ENCODE results near the gene ATP2B1.

Gene ATP2B1

DNA sequence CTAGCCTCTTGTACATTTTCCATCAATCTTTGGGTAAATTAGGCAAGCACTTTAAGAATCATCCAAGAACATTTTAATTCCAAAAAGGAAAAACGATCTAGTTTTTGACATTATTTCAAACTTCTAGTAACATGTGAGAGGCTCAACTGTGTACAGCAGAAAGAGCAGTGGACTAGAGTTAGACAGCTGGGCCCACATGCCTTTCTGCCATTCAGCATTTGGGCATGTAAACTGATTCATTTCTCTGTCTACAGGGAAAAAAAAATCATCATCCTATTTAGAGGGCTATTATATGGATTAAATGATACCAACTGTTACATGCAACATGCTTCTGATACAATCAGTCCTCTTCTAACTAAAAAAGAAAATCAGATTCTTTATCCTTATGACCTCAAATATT is 17.7 kb downstream of the ATP2B1 start:
- no peak for DNase-seq

DNA sequence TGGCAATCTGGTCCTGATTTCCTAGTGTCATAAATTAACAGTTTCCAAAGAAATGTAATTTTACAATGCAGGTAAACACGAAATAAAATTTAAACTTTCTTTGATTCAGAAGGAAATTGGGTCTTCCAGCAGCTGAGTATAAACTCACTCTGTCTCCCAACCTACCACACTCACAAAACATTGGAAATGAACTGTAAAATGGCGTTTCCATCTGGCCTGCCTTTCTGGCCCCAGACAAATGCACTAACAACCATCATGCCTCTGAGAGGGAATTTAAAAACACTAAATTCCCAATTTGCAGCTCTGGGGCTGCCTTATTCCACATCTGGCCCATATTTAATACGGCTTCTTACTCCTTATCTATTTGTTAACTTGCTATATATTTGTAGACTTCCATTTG is 19.3 kb downstream of the ATP2B1 start:
- DNase-seq: no peak

DNA sequence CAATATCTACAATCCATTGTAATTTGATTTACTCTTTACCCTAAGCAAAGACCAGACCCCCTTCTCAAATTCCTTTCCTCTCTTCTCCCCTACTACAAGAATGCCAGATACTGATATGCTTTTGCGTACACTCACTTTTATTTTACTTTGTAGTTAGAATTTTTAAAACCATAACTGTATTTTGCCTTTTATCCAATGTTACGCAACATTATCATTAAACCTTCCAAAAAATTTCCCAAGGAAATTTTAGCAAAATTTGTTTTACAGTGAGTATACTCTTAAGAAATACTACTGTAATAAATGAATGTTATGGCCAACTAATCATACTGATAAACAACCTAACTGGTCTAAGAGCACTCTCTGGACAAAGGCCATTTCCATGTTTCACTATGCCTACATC is 22.3 kb downstream of the ATP2B1 start:
- DNase-seq: no peak

DNA sequence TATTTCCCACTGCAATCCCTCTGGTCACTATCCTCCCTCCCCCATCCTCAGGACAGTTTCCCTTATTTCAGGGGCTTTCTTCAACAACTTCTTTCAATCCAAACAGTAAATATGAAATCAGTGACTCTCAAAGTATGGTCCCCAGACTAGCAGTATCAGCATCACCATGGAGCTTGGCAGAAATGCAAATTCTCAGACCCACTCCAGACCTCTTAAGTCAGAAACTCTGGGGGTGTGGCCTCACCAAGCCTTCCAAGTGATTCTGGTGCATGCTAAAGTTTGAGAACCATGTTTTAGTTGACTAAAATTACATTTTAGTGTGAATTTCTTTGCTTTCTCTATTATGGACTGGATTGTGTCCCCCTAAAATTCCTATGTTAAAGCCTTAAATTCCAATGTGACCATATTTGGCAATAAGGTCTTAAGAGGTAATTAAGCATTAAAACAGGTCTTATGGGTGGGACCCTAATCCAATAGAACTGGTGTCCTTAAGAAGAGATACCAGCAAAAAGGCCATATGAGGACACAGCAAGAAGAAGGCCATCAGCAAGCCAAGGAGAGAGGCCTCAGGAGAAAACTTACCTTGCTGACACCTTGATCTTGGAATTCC is 23.2 kb downstream of the ATP2B1 start:
- no peak for DNase-seq

- no peak for DNase-seq
Observed at GRCh38 chr12:89684136-89684535, 24.5 kb downstream of the ATP2B1 start.

GRCh38 chr12:89682284-89682683 is 26.4 kb downstream of the ATP2B1 start:
- DNase-seq: no peak

DNA sequence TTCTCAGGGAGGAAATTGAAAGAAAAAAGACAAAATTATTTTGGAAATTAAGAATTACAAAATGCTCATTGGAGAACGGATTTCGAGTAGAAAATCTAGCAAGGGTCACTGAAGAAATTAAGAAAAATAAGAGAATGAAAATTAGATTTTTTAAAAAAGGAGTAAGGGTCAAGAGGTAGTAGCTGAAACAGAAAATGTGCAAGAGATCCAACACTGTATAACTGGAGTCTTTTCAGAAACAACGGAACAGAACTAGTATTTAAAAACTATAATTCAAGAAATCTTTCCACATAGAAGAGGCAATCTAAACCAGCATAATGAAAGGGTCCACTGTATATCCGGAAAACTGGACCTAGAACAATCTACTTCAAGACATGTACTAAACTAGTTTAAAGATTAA is 28.2 kb downstream of the ATP2B1 start:
- DNase-seq: no peak

- no peak for DNase-seq
Observed at GRCh38 chr12:89679631-89680030, 29.0 kb downstream of the ATP2B1 start.

- DNase-seq: no peak
Observed at GRCh38 chr12:89678225-89678624, 30.4 kb downstream of the ATP2B1 start.

- DNase-seq: no peak
Observed at GRCh38 chr12:89676930-89677329, 31.7 kb downstream of the ATP2B1 start.

- DNase-seq: peak; percentile 61
Observed at GRCh38 chr12:89674326-89674942, 34.2 kb downstream of the ATP2B1 start.

DNA sequence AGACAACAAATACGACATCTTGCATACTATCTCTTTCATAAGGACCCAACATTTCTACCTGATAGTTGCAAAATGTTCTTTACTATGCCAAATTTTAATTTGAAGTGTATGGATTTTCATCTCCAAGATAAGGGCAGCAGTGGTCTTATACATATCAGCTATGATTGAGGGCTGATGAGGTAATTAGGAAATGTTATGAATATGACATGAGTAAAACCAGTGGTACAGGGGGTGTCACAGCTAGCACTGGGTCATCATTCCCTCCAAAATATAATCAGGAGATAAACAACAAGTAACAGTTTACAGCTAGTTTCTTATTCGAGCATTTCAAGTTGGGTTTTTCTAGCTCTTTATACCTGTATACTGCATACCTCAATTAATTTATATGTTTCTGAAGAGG is 35.0 kb downstream of the ATP2B1 start:
- no peak for DNase-seq

DNA sequence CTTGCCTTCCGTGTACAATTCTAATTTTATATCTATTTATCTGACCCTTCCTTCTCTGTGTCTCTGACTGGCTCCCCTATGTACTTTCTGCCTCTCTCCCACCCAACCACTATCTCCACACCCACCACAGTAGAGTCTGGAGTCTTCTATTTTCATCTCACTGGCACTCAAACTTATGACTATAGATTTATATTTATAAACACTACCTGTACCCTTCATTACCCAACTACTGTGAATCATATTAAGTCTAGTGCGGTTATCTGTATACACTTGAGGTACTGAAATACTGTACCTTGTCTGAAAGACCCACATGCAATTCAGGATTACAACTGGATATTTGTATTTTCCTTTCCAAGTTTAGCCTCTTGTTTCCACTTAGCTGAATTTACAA is 36.1 kb downstream of the ATP2B1 start:
- DNase-seq: no peak

DNA sequence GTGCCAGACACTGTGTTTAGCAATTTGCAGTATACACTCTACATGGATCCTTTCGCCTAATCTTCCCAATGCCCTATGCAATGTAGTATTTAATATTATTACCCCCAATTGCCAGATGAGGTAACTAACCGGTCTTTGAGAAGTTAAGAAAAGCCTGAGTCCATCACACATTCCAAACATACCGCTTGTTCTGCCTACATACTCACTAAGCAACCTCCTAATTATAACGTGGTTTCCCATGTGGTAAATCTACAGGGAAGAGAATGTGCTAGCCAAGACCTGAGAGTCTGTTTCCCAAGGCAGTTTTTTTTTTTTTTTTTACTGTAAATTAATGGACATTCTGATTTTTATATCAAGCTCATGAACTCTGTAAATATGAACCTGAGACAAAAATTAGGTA is 37.2 kb downstream of the ATP2B1 start:
- no peak for DNase-seq

DNA sequence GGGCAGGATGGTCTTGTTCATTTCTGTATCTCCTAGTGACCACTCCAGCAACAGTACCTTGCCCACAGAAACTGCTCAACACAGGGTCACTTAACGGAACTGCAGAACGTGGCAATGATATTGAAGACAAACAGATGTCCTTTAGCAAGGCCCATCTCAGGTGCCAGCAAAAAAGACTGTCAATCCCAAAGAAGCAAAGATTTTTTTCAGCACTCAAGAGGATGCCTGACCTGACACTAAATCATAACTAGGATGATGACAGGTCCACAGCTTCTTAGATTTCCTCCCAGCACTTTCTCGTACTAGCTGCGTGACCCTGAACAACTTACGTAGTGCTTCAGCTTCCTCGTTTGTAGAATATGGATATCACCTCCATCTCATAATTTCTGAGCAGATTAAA is 39.4 kb downstream of the ATP2B1 start:
- DNase-seq: no peak

DNA sequence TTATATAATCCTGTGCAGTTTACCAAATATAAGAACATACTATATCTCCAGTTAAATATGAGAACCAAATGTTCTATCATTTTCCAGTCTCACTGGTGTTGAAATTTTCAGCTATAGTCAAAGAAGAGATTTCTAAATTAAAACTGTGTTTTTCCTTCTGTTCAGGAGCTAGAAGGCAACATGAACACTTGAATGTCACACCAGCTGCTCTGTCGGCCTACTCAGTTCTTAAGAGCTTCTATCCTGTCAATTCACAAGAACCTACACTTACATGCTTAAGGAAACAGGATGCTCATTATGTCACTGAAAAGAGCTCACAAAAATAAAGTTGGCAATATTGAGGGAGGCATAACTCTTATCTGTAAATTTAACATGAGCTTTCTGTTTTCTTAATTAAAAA is 43.1 kb downstream of the ATP2B1 start:
- DNase-seq: no peak

- no peak for DNase-seq
Observed at GRCh38 chr12:89664441-89664840, 44.2 kb downstream of the ATP2B1 start.

DNA sequence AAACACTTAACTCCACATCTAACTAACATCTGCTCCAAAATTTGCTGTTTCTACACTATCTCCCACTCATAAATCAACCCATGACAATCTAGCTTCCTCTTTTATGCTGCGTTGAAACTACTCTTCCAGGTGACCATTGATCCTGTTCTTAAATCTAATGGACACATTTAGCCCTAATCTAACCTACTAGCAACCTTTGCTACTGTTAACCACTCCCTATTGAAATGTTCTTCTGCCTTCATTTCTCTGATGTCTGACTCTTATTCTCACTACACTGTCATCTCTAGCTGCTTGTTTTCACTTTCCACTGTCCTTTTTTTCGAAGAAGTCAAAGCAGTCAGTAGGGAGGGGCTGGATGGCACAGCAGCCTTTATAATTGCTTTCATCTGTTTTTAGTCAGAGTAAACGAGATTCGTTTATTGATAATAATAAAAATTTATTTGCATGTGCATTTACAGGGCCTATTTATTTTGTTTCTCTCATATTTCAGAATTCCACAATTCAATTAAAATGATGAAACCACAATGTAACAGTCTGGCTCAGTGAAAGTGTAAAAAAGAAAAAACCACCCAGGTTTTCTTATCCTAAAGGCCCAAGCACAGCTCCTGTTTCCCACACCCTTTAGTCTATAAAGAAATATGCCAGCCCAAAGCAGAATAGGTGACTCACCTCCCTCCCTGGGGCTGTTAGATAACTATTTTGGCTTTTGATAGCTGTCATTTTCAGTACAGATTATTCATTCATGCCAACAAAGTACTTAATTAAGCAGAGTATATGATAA is 44.9 kb downstream of the ATP2B1 start:
- no peak for DNase-seq

GRCh38 chr12:89662623-89663022 is 46.0 kb downstream of the ATP2B1 start:
- DNase-seq: no peak

- DNase-seq: no peak
Observed at GRCh38 chr12:89661706-89662330, 46.8 kb downstream of the ATP2B1 start.

DNA sequence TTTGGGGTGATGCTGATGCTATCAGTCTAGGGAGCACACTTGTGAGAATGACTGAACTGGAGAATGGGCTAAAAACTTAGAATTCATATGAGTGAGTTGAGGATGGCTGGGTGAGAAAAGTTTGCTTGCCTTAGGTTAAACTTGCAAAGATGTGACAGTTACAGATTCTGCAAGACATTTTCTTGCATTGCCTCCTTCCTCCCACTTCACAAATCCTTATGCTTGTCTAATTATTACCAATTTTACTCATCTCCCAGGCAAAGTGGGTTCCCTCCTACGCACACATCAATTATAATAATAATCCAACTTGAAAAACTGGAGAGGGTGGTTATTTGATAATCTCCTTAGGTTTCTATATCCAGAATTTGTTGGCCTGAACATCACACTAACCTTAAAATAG is 50.9 kb downstream of the ATP2B1 start:
- no peak for DNase-seq

GRCh38 chr12:89657066-89657465 is 51.6 kb downstream of the ATP2B1 start:
- DNase-seq: no peak

DNA sequence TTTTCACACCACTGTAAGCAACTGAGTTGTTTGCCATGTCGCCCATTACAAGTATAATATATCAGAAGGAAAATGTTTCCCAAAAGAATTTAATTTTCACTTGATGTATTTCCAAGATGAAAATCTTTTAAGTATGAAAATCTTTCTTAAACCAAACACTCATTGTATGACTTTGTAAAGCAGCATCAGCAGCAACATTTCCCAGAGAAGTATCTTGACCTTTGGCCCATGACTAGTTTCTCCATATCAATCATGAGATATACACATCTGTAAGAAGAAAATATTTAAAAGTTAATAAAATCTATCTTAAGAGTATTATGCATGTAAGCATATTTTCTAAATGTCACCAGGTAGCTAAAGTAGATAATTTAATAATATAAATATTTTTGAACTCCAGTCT is 52.8 kb downstream of the ATP2B1 start:
- no peak for DNase-seq

- no peak for DNase-seq
Observed at GRCh38 chr12:89651192-89651591, 57.4 kb downstream of the ATP2B1 start.

All from NCI-H1105 (cell line).